Hematopoietic multipotent progenitor cell treated with erythropoietin and hydrocortisone succinate and interleukin-3 and kit ligand, for 15 days (in vitro differentiated cells): Measurements from ENCODE around the gene NR3C2.

Experiments used
- DNase-seq: peaks from one replicate; pipeline ENCODE4 v3.0.0-alpha.2; 2015; ENCODE audit warnings: low spot score

The NR3C2 gene

GRCh38 chr4:148263127-148263526 lies 179.1 kb downstream of the NR3C2 start:
- no peak for DNase-seq

- no peak for DNase-seq
Measured at GRCh38 chr4:148261848-148262247, 180.4 kb downstream of the NR3C2 start.

DNA sequence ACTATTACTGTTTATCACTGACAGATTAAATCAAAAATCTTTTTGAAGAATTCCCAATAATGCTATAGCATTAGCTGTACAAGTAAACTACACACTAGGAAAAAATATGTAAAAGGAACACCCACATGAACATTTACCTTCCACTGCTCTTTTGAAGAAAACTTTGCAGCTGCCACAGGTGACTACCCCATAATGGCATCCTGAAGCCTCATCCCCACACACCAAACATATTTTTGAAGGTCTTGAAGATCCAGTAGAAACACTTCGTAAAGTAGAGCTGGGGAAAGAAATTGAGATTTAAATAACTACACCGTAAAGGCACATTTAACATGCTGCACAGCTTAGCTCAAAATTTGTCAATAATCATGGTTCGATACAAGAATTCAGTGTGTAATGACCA lies 182.4 kb downstream of the NR3C2 start:
- no peak for DNase-seq

GRCh38 chr4:148258535-148258934 lies 183.7 kb downstream of the NR3C2 start:
- DNase-seq = no peak

- DNase-seq = no peak
Measured at GRCh38 chr4:148255344-148255720, 186.9 kb downstream of the NR3C2 start.

DNA sequence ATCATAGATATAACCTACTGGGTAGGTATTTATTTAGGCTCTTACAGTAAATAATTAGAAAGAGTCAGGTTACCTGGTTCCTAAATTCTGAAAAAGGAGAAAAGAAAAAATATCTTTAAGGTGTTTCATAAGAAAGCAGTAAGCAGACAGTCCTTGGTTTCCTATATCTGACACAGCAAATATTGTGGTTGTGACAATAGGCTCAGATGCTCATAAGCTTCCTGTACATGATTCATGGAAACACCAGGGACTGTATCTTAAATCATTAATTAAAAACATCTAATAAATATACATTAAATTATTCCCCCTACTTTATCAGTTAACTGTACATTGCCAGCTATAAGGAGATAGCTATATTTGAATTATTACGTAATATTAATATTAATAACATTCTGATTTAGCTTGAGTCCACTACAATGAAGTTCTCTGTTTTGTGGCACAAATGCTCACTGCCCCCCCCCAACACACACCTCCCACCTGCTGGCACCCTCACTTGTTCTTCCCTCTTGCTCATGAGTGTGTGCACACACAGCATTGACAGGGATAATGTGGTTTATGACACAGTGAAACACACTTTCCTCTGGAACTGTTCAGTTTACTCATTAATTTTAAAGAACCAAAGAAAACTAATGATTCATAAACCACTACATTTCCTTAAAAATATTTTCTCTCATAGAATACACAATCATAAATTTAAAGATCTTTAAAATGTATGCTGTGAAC lies 187.4 kb downstream of the NR3C2 start:
- DNase-seq = no peak

DNA sequence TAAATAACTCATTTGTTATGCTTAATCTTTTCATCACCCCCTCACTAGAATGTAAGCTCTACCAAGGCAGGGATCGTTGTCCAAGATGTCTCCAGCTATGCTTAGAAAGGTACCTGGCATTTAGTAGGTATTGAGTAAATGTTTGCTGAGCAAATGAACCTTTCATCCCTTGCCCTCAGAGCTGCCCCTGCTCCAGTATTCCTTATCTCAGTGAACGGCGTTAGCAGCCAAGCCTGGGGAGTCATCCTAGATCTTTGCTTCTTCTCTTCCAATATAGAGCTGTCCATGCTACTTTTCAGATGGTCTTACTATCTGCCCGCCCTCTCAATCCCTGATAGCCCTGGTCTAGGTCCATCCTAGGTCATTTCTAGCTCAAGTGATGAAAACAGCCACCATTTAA lies 188.4 kb downstream of the NR3C2 start:
- no peak for DNase-seq

GRCh38 chr4:148248824-148249223 lies 193.4 kb downstream of the NR3C2 start:
- no peak for DNase-seq

DNA sequence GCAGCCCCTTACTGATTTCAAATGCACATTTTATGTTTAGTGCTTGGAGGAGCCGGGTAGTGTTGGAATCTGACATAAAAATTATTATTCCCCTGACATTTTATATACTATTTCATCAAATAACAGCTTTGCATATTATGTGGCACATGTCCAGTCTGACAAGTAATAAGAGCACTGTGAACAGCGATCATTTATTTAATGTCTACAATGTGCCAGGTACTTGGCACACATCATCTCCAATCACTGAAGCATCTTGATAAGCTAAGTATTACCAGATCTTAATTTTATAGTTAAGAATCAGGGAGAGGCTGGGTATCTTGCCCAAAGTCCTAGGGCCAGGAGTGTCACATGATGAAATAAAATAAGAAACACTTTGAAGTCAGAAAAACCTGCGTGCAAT lies 197.2 kb downstream of the NR3C2 start:
- no peak for DNase-seq

DNA sequence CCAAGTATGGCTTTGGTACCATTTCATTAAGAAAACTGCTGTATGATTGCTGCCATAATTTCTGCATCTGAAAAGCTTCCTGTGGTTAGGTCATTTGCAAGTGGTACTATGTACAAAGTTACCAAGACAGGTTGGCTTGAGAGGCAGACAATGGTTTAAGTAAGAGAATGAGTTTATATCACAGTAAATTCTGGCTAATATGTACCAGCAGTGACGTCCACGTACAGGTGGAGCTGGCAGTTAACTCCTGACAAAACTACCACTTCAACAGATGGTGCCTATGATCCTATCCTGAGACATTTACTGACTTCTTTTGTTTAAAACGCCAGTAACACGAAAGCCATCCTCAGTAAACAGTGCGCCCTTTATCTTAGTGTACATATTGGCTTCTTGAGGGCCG lies 198.4 kb downstream of the NR3C2 start:
- no peak for DNase-seq

DNA sequence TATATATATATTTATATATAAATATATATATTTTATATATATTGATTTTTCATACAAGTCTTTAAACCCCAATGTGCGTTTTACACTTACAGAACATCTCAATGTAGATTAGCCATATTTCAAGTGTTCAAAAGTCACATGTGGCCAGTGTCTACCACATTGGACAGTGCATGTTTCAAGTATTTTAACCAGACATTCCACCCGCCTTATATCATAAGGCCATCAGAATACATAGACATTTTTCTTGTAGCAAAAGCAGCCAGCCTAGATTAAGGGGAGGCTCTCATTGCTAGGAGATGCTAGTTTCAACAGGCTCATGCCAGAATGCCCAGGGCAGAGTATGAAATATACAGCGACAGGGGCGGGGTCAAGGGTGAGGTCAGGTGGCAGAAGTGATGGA lies 202.0 kb downstream of the NR3C2 start:
- DNase-seq = no peak

DNA sequence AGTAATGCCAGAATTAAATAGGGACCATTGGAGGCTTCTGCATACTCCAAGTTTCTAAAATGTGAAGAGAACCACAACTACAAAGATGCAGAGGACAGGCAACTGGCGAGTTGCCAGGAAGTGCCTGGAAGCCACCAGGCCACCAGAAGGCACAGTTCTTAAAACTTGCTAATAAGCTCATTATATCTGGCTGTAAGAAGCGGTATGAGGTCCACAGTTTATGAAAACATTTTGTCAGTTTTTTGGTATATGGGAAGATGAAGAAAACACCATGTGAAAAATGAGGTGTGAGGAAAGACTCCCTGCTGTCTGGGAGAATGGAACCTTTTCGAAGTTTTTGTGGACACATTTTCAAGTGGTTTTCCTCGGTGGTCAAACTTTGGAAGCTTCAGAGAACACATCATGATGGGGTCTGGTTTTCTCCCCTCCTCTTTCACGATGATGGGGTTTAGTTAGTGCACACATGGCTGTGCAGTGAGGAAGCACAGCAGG lies 202.7 kb downstream of the NR3C2 start:
- DNase-seq = no peak

- no peak for DNase-seq
Measured at GRCh38 chr4:148238811-148239493, 203.3 kb downstream of the NR3C2 start.

- no peak for DNase-seq
Measured at GRCh38 chr4:148238086-148238485, 204.1 kb downstream of the NR3C2 start.

- no peak for DNase-seq
Measured at GRCh38 chr4:148235809-148236208, 206.4 kb downstream of the NR3C2 start.

DNA sequence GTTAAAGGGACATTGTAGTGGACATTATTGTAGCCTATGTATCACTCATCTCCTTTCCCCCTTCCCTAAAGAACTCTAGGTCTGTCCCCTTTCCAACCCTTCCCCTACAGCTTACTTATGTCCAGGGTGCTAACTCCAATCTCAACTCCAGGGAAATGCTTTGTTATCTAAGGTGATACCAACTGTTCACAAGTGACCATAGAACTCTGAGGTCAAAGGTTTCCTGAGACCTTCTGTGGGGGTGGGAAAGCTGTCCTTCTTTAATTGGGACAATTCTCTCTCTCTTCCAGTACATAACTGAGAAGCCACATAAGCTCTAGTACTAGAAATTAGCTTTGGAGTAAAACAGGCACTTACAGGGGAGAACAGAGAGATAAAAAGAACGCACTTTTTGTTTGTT lies 212.4 kb downstream of the NR3C2 start:
- no peak for DNase-seq

GRCh38 chr4:148229028-148229427 lies 213.2 kb downstream of the NR3C2 start:
- no peak for DNase-seq

- no peak for DNase-seq
Measured at GRCh38 chr4:148227147-148227546, 215.1 kb downstream of the NR3C2 start.

DNA sequence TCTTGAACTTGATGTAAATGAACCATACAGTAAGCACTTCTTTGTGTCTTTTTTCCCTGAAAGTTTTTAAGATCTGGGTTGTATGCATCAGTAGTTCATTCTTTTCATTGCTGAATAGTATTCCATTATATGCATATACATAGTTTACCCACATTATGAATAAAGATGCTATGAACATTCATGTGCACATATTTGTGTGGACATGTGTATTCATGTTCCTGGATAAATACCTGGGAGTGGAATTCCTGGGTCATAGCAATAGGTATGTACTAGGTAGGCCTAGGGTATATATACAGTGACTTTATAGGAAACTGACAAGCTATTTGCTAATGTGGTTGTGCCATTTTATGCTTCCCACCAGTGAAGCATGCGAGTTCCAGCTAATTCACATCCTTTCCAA lies 215.9 kb downstream of the NR3C2 start:
- DNase-seq = no peak

DNA sequence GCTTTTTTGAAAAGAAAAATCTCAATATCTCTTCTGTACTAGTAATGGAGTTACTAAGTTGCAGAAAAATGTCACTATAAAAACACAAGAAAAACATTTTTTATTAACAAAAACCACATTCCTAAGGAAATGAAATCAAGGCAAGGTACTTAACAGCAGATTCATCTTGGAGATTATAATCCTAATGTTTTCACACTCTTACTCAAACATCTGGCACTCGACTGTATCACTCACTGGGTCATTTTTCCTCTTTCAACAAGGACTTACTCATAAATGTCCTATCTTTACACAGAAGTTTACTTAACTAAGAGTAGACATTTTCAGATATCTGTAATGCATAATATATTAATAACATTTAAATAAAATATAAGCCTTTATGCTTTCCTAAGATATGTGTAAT lies 216.6 kb downstream of the NR3C2 start:
- DNase-seq = no peak

- no peak for DNase-seq
Measured at GRCh38 chr4:148224476-148224875, 217.7 kb downstream of the NR3C2 start.

DNA sequence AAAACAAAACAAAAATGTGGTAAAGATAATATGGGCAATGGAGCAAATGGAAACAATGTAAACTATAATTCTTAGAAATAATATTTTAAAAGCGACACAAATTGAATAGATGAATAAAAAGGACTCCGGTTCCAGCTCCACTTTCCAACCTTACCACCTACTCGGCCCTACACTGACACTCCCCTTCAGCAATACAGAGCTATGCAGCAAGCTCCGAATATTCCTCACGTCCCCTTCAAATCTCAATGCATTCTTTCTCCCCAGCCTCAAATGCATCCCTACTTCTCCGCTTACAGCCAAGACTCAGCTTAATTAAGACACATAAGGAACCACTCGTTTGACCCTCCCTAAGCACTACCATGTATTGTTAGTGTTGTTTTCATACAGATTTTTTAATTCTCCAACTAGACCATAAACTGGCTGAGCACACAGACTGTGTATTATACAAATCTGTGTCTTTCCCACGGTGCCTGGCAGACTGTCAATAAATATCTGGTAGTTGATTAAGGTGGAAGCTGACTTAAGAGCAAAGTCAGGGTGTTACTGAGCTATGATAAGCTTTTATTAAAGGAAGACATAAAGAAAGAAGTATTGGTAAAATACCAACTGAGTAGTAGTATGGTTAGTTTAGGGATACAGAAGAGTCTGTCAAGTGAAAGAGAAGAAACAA lies 219.1 kb downstream of the NR3C2 start:
- DNase-seq = no peak
